ENCODE data around the gene BTBD9.

BTBD9 gene

DNA sequence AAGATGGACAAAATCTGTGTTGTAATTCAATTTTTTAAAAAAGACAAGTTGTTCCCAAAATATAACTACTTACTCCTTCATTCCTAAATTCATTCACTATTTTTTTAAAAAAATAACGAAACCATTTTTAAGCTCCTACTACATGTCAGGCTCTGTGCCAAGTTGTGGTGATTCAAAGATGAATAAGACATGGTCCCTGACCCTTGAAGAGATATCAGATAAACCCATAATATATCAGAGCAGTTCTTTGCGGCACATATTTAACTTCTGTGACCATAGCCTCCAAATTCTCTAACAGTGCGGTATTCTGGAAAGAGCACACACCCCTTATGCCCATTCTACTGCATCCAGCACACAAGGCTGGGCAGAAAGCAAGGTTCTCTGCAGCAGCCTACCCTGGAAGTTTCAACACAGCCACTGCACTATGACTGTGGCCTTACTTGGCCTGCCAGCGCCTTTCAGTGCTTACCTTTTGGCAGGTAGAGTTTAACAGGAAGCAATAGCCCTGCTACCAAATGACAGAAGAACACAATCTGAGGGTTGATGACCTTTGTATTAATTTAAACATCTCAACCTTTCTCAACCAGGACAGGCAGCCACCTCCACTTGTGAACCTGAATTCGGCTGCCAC lies 406.5 kb downstream of the BTBD9 start:
- no peak overlapping the region for H3K4me3 ChIP-seq (ENCODE audit: low read depth in 1 of 2, low read length in 2 of 2)
- TF ChIP-seq EZH2 (IDR thresholded peaks at IDR 0.05; ENCODE audit: borderline replicate concordance, low read depth, low read length, severe bottlenecking): no peak
- TF ChIP-seq, protein P1, sequence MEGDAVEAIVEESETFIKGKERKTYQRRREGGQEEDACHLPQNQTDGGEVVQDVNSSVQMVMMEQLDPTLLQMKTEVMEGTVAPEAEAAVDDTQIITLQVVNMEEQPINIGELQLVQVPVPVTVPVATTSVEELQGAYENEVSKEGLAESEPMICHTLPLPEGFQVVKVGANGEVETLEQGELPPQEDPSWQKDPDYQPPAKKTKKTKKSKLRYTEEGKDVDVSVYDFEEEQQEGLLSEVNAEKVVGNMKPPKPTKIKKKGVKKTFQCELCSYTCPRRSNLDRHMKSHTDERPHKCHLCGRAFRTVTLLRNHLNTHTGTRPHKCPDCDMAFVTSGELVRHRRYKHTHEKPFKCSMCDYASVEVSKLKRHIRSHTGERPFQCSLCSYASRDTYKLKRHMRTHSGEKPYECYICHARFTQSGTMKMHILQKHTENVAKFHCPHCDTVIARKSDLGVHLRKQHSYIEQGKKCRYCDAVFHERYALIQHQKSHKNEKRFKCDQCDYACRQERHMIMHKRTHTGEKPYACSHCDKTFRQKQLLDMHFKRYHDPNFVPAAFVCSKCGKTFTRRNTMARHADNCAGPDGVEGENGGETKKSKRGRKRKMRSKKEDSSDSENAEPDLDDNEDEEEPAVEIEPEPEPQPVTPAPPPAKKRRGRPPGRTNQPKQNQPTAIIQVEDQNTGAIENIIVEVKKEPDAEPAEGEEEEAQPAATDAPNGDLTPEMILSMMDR (IDR thresholded peaks at IDR 0.05; ENCODE audit: borderline replicate concordance, extremely low read depth, low read length, poor library complexity, severe bottlenecking): no peak
- ATAC-seq (ENCODE audit: insufficient read depth, low read depth): no peak
- H3K4me1 ChIP-seq (ENCODE audit: insufficient read depth, low read length): no peaks in the 10 kb centered on the region
- H3K9me3 ChIP-seq (ENCODE audit: insufficient read depth, low read length, severe bottlenecking): no peaks in the 10 kb centered on the region
- no peaks in the 10 kb centered on the region for H3K36me3 ChIP-seq (ENCODE audit: insufficient read depth, low read length)
- DNase-seq: no peak
- no peaks in the 10 kb centered on the region for H3K27me3 ChIP-seq (ENCODE audit: insufficient read depth, low read length, poor library complexity)
- H3K27ac ChIP-seq (ENCODE audit: low read length): no peak overlapping the region
- 0 out of 2 replicates have a peak, but pooled peaks cover 7% of the 10 kb centered on the region for H4K20me1 ChIP-seq (ENCODE audit: insufficient read depth, low read length)
- H3K79me2 ChIP-seq (ENCODE audit: insufficient read depth, low read length): no peaks in the 10 kb centered on the region
- H2AFZ ChIP-seq (ENCODE audit: low read depth, low read length): no peak overlapping the region
- no peak overlapping the region for H3K9ac ChIP-seq (ENCODE audit: low read depth, low read length)
- no peak overlapping the region for H3K4me2 ChIP-seq (ENCODE audit: insufficient read depth, low read length)

DNA sequence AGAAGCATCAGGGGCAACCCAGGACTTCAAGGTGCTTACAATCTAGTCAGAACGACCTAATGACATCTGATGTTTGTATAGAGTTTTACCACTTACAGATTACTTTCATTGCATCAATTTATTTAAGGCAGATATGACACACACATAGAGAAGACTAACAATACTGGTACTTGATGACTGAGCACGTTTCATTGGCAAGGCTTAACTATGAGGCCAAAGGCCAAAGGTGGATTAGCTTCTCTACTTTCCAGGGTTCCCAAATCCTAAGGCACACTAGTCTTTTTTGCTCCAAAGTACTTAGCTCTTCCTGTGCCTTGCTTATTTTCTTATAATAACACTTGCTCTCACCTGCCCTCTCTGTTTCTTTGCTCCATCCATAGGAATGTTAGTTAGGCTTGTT lies 414.0 kb downstream of the BTBD9 start:
- DNase-seq: no peak
- H3K27ac ChIP-seq (ENCODE audit: low read length): no peak overlapping the region
- ATAC-seq (ENCODE audit: insufficient read depth, low read depth): no peak
- peaks cover 10% of the 10 kb centered on the region; the same call in 1 of the 2 replicates for H4K20me1 ChIP-seq (ENCODE audit: insufficient read depth, low read length)
- TF ChIP-seq, protein P1 (IDR thresholded peaks at IDR 0.05; ENCODE audit: borderline replicate concordance, extremely low read depth, low read length, poor library complexity, severe bottlenecking): no peak
- H3K4me3 ChIP-seq (ENCODE audit: low read depth in 1 of 2, low read length in 2 of 2): no peak overlapping the region
- no peak overlapping the region for H2AFZ ChIP-seq (ENCODE audit: low read depth, low read length)
- no peaks in the 10 kb centered on the region for H3K9me3 ChIP-seq (ENCODE audit: insufficient read depth, low read length, severe bottlenecking)
- H3K79me2 ChIP-seq (ENCODE audit: insufficient read depth, low read length): no peaks in the 10 kb centered on the region
- no peaks in the 10 kb centered on the region for H3K36me3 ChIP-seq (ENCODE audit: insufficient read depth, low read length)
- H3K9ac ChIP-seq (ENCODE audit: low read depth, low read length): no peak overlapping the region
- no peaks in the 10 kb centered on the region for H3K4me1 ChIP-seq (ENCODE audit: insufficient read depth, low read length)
- H3K4me2 ChIP-seq (ENCODE audit: insufficient read depth, low read length): no peak overlapping the region
- H3K27me3 ChIP-seq (ENCODE audit: insufficient read depth, low read length, poor library complexity): no peaks in the 10 kb centered on the region

GRCh38 chr6:38221251-38221650 lies 418.5 kb downstream of the BTBD9 start:
- ATAC-seq (ENCODE audit: insufficient read depth, low read depth) (no peak), DNase-seq (no peak)
- no peaks in the 10 kb centered on the region for H3K79me2 ChIP-seq (ENCODE audit: insufficient read depth, low read length)
- no peak overlapping the region for H3K9ac ChIP-seq (ENCODE audit: low read depth, low read length)
- no peaks in the 10 kb centered on the region for H3K9me3 ChIP-seq (ENCODE audit: insufficient read depth, low read length, severe bottlenecking)
- peaks cover 2% of the 10 kb centered on the region; the same call in 1 of the 2 replicates for H4K20me1 ChIP-seq (ENCODE audit: insufficient read depth, low read length)
- H3K27me3 ChIP-seq (ENCODE audit: insufficient read depth, low read length, poor library complexity): no peaks in the 10 kb centered on the region
- TF ChIP-seq, protein P1 (IDR thresholded peaks at IDR 0.05; ENCODE audit: borderline replicate concordance, extremely low read depth, low read length, poor library complexity, severe bottlenecking): no peak
- no peak for TF ChIP-seq EZH2 (IDR thresholded peaks at IDR 0.05; ENCODE audit: borderline replicate concordance, low read depth, low read length, severe bottlenecking)
- no peaks in the 10 kb centered on the region for H3K36me3 ChIP-seq (ENCODE audit: insufficient read depth, low read length)
- no peak overlapping the region for H2AFZ ChIP-seq (ENCODE audit: low read depth, low read length)
- no peak overlapping the region for H3K27ac ChIP-seq (ENCODE audit: low read length)
- H3K4me3 ChIP-seq (ENCODE audit: low read depth in 1 of 2, low read length in 2 of 2): no peak overlapping the region
- H3K4me2 ChIP-seq (ENCODE audit: insufficient read depth, low read length): no peak overlapping the region
- no peaks in the 10 kb centered on the region for H3K4me1 ChIP-seq (ENCODE audit: insufficient read depth, low read length)

Data from DND-41 (cell line).